Globus pallidus (tissue), 1 donor: ENCODE data around the gene STH.

Experiments used
- DNase-seq: peaks from one replicate; pipeline ENCODE4 v3.0.0-alpha.2; 2015; ENCODE audit warnings: low spot score

Gene STH

DNA sequence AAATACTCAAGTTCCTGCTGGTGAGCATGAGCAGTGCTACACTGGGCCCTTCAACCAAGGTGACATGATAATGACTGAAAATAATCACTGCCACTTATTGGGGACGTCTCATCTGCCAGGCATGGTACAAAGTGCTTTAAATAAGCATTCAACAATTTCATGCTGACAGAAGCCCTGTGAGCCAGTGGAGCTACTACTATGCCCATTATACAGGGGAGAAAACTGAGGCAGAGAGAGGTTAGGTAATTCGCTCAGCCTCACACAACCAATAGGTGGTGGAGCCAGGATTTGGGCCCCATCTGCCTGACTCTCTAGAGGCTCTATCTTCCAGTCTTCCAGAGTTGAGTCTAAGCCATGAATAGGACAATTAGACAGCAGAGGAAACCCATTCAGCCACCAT is 30.3 kb upstream of the STH start:
- no peak for DNase-seq

DNA sequence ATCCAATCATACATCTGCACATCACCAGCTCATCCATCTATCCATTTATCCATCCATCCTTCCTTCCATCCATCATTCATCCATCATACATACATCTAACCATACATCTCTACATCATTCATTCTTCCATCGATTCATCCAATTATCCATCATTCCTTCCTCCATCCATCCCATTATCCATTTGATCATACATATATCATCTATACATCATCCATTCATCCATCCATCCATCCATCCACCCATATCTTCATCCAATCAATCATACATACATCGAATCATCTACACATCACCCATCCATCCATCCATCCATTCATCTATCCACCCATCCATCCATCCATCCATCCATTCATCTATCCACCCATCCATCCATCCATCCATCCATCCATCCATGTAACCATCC is 29.3 kb upstream of the STH start:
- no peak for DNase-seq

DNA sequence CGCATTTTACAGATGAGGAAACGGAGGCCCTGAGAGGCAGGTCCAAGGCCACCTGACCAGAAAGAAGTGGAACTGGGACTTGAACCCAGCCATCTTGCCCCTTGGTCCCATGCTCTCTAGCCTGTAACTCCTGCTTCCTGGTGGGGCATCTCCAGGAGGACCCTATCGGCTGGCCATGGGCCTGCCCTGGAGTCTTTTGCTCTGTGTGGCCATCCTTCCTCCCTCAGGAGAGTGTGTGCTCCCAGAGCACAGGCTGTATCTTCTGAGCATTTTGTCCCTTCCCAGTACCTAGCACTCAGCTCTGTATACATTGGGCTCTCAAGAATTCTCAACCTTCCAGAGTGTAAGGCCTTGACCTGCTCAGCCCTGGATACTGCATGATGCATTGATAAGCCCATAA is 28.4 kb upstream of the STH start:
- no peak for DNase-seq

DNA sequence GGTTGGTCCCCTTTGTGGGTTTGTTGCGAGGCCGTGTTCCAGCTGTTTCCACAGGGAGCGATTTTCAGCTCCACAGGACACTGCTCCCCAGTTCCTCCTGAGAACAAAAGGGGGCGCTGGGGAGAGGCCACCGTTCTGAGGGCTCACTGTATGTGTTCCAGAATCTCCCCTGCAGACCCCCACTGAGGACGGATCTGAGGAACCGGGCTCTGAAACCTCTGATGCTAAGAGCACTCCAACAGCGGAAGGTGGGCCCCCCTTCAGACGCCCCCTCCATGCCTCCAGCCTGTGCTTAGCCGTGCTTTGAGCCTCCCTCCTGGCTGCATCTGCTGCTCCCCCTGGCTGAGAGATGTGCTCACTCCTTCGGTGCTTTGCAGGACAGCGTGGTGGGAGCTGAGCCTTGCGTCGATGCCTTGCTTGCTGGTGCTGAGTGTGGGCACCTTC is 27.3 kb upstream of the STH start:
- no peak for DNase-seq

DNA sequence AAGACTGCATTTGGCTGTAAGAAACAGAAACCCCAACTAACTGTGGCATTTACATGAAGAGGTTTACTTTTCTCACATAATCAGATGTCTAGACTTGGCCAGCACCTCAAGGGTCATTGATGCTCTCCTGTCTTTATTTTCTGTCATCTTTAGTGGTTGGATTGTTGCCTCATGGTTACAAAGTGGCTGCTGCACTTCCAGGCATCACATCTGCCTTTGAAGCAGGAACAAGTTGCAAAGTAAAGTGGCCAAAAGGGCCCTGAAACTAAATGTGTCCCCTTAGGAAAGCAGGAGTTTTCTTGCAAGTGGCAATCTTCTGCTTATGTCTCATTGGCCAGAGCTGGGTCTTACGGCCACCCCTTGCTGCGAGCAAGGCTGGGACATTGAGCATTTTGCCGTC is 26.5 kb upstream of the STH start:
- DNase-seq, result no peak

DNA sequence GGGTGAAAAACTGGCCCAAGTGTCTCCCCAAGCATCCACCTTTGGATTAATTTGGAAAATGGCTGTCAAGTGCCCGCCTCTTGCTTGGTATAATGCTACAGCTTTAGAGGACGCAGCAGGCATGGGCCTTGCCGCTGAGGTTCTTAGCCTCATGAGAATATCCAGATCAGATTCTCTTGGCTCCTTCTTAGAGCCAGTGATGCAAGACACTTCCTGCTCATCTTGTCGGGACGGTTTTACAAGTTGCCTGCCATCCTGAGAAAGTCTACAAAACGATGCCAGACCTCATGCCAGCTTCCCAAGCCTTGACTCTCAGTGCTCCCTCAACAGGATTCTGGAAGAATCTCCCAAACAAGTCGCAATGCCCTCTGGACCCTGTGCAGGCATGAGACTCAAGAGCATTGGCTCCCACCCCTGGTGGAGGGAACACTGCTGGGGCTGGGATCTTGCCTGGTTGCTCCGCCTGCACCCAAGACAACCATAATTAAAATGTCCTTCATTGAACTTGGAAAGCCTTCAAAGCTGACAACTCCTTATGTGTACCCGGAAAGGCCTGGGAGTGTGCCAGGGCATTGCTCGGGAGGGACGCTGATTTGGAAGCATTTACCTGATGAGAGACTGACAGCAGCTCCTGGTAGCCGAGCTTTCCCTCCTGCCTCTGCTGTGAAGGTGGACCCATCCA is 25.8 kb upstream of the STH start:
- DNase-seq, result no peak

DNA sequence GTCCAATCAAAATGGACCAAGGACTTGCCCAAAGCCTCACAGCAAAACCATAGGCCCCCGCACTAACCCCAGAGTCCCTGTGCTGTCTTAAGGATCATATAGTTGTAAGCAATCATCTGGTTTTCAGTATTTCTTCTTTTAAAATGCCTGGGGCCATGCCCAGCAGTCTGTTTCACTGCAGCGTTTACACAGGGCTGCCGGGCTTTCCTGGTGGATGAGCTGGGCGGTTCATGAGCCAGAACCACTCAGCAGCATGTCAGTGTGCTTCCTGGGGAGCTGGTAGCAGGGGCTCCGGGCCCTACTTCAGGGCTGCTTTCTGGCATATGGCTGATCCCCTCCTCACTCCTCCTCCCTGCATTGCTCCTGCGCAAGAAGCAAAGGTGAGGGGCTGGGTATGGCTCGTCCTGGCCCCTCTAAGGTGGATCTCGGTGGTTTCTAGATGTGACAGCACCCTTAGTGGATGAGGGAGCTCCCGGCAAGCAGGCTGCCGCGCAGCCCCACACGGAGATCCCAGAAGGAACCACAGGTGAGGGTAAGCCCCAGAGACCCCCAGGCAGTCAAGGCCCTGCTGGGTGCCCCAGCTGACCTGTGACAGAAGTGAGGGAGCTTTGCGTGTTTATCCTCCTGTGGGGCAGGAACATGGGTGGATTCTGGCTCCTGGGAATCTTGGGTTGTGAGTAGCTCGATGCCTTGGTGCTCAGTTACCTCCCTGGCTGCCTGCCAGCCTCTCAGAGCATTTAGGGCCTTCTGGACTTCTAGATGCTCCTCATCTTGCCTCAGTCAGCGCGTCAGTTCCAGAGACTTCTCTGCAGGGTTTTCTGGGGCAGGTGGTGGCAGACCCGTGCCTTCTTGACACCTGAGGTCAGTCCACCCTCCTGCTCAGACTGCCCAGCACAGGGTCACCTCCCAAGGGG is 24.8 kb upstream of the STH start:
- DNase-seq, result no peak

DNA sequence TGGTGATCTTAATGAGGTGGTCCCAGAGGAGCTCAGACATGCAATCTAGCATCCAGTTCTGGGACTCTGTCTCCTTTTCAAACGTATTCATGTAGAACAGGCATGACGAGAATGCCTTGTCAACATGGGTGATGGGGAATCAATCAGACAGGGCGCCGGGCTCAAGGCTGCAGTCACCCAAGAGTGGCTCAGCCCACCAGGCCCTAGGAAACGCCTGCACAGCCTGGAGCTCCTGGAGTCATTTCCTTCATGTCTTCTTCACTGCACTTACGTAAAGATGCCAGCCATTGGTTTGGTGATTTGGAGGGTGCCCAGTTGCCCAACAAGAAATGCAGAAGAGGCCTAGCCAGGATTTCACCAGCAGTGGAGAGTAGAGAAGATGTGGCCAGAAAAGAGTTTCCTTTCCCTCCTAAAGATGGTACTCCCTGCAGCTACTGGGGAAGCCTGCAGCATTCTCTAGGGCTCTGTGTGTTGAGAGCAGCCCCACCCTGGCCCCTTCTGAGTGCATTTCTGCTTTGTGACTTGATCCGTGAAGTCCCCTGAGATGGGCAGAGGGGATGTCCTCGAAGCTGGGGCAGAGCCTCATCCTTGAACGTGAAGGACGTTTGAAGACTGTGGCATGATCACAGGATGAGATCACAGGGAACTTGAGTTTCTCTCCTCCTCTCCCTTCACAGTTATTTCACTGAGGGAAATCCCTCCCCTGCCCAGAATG is 24.0 kb upstream of the STH start:
- DNase-seq, result no peak

DNA sequence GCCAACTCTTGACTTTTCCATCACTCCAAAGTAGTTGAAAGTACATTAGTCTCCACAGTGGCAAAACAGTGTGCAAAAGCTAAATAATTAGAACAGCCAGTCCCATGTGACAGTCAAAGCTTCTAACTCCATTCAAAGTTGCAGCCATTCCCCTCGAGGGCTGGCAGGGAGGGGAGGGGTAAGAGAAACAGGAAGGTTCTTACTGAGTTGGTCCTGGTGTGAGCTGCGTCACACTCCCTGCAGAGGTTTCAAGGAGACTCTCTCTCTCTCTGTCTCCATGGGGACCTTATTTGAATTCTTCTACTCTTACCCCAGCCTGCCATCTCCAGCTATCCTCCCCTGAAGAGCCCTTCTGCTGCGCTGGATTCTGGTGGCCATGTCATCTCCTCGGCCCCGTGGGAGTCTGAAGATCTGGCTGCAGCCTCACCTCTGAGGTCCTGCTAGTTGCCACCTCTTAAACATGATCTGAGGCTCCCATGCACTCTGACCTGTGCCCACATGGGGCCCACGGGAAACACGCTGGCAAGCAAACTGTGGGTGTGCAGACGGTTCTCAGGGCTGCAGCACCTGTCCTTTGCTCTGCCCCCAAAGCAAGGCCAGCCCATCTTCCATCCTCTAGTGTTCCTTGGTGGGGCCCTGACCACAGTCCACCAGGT is 23.3 kb upstream of the STH start:
- DNase-seq, result no peak

DNA sequence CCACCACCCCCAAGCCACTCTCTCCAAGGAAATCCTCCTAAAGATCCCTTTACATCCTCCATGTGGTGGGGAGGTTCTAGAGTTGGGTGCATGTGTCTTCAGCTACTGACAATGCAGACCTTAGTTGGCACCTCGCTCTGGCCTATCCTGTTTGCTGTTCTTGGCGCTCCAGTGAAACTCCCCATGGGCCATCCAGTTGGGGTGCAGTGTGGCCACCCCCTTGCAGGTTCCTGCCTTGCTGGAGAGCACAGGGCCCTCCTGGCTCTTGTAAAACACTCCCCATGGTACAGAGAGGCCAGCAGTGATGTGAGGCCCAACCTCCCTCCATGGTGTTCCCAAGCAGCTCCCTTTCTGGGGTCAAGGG is 22.7 kb upstream of the STH start:
- no peak for DNase-seq

DNA sequence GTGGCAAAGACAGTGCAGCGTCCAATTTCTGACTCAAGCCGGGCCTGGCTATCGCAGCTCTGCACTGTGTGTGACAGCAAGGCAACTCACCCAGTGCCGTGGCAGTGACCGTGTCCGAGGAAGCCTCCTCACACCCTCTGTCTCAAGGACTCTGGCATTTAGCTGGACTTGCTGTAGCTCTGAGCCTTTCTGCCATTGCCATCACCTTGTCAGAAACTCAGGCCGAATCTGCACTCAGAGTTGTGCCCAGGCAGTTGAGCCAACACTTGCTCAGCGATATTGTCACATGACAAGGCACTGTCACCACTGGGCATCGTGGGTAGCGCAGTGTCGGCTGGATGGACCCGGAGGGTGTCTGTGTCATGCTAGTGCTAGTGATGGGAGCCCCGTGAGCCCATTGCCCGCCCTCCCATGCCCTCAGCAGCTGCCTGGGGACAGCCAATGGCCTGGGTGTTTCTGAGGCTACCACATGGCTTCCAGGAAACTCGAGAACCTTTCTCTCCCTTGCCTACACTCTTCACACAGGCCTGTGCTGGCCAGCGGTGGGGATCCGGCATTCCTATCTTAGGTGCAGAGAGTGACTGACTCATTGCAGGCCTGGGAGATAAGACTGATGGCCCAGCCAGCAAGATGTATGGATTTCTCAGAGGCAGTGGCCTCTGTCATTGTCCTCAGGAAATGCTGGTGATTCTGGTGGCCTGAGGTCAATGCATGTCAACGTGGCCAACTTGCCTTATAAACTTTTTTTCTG is 22.1 kb upstream of the STH start:
- DNase-seq, result peak; percentile 50

DNA sequence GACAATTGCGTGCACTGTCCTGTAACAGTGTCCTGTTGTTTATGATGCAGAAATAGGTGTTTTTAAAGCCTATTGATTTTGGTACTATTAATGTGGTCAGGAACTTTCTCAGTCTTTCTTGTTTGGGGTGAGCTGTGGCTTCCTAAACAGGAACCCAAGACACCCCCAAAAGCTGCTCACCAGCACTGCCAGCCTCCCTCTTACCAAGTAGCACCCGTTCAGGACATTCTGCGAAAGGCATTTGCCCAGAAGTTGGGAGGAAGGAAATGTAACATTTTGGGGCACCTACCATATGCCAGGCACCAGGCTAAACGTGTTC is 21.6 kb upstream of the STH start:
- no peak for DNase-seq

DNA sequence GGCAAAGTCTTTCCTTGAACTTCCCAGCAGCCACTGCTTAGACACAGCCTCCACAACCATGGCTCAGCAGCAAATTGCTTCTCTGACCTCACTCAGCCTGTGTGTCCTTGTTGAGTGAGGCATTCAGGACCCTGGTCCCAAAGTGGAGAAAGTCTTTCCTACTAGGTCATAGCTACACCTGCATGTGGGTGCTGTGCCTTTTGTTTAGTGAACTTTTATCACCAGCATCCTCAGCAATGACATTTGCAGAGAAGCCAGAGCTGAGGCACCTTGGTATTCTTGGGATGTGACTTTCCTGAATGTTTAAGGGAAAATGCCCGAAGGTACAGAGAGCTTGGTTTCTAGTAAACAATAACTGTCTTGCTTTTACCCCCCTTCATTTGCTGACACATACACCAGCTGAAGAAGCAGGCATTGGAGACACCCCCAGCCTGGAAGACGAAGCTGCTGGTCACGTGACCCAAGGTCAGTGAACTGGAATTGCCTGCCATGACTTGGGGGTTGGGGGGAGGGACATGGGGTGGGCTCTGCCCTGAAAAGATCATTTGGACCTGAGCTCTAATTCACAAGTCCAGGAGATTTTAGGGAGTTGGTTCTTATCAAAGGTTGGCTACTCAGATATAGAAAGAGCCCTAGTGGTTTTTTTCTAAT is 20.9 kb upstream of the STH start:
- no peak for DNase-seq

DNA sequence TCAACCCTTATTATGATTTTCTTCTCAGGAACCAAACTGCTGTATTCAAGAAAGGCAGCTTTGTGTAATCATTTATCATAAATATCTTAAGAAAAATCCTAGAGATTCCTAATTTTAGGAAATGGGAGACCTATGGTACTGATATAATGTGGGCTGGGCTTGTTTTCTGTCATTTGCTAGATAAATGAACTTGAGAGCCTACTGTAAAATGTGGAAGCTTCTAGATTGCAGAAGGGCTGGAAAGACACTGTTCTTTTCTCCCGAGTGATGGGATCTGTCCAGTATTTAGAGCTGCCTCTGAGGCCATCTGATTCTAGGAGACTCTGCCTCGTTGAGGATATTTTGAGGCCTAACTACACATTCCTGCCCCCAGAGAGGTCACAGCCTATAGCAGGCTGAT is 19.9 kb upstream of the STH start:
- DNase-seq, result no peak

DNA sequence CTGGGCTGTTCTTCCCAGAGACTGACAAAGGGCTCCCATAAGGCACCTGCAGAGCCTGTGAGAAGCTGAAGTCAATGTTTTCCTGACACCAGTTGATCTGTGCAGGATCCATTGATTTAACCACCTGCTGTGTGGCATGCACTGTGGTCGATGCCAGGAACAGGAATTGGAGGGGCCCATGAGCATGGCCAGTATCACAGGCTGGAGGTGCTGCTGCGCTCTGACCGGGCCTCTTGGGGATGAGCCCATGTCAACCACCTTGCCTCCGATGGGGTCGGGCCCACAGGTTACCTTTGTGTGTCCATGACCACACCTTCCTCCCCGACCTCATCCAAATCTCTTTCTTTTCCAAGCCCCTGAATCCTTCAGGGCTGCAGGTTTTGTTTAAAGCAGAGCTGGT is 18.2 kb upstream of the STH start:
- no peak for DNase-seq

DNA sequence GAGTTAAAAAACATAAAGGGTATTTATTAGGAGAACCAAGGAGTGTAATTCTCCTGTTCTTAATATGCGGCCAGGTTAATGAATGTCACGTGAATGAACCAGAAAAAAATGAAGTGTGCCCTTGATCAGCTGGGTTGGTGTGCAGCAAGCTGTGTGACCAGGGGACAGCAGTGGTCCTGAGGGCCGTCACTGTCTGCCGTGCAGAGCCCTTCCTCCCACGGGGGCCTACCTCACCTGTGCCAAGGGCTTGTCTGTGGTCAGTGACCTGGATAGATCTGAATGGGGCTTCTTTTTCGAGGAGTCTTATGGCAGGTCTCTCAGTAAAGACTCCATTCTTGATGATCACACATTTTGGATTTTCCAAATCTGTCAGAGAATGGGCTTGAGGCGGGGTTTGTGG is 17.7 kb upstream of the STH start:
- no peak for DNase-seq

DNA sequence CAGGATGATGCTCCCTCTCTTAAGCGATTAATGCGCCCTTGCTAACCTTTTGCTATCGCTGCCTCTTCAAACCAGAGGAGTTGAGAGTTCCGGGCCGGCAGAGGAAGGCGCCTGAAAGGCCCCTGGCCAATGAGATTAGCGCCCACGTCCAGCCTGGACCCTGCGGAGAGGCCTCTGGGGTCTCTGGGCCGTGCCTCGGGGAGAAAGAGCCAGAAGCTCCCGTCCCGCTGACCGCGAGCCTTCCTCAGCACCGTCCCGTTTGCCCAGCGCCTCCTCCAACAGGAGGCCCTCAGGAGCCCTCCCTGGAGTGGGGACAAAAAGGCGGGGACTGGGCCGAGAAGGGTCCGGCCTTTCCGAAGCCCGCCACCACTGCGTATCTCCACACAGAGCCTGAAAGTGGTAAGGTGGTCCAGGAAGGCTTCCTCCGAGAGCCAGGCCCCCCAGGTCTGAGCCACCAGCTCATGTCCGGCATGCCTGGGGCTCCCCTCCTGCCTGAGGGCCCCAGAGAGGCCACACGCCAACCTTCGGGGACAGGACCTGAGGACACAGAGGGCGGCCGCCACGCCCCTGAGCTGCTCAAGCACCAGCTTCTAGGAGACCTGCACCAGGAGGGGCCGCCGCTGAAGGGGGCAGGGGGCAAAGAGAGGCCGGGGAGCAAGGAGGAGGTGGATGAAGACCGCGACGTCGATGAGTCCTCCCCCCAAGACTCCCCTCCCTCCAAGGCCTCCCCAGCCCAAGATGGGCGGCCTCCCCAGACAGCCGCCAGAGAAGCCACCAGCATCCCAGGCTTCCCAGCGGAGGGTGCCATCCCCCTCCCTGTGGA is 16.0 kb upstream of the STH start:
- DNase-seq, result no peak

DNA sequence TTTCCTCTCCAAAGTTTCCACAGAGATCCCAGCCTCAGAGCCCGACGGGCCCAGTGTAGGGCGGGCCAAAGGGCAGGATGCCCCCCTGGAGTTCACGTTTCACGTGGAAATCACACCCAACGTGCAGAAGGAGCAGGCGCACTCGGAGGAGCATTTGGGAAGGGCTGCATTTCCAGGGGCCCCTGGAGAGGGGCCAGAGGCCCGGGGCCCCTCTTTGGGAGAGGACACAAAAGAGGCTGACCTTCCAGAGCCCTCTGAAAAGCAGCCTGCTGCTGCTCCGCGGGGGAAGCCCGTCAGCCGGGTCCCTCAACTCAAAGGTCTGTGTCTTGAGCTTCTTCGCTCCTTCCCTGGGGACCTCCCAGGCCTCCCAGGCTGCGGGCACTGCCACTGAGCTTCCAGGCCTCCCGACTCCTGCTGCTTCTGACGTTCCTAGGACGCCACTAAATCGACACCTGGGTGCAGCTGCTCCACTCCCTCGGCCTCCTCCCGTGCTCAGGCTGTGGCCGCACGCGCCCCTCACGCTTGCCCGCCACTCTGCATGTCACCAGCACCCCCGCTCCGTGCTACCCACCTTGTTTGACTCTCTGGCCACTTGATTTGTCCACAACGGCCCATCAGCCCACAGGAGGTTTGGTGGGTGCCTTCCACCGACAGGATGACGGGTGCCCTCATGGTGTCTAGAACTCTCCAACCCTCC is 15.3 kb upstream of the STH start:
- DNase-seq, result no peak

DNA sequence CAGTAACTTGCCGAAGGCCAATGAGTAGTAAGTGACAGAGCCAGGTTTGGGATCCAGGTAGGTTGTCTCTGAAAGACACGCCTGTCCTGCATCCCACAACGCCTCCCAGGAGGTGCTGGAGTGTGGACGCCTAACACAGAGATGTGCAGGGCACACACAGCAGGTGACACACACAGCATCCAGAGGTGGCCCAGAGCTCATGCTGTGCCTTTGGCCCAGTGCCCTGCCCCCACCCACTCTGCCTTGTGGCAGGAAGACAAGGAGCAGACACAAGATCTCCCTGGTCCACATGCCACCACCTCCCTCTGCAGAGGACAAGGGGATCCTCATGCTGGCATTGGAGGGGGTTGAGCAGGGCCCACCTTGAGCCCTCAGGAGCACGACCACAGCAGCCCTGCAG is 14.7 kb upstream of the STH start:
- no peak for DNase-seq

DNA sequence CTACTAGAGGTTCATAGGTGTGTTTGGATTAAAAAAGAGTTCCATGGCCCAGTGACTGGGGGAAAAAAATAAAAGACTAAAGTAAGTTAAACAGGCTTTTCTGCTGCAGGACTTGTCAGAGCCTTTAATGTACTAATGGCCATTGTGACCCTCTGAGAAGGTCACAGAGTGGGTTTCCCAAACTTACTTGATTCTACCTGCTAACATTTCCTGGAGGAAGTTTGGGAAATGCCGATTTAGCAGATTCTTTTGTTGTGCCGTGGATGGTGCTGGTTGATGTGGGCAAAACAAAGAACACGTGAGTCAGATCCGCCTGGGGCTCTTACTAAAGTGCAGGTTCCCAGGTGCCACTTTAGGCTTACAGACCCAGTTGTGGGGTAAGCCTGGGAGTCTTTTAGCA is 13.6 kb upstream of the STH start:
- DNase-seq, result no peak
